SK-N-SH treated with all-trans-retinoic acid at 6 μM for 48 hours (cell line): ENCODE results near the gene CLOCK.

ENCODE experiments used
- ATAC-seq: fragments of 200-7000 bp; cut with Tn5 transposase; 3 replicates; pipeline ENCODE4 v1.9.1; 2020; ENCODE audit warnings: mild to moderate bottlenecking, moderate library complexity
- ARNTL ChIP-seq: fragments of 450-650 bp; formaldehyde crosslinking; IDR thresholded peaks from 2 replicates; pipeline ENCODE4 v1.5.0; 2020; ENCODE audit warnings: low read depth, mild to moderate bottlenecking, moderate library complexity, borderline replicate concordance
- BACH2 ChIP-seq: fragments of 250-450 bp; sonication (Bioruptor Pico); IDR thresholded peaks from 2 replicates; pipeline ENCODE4 v1.9.0; 2021; ENCODE audit warnings: mild to moderate bottlenecking, borderline replicate concordance
- CSDC2 ChIP-seq: fragments of 250-450 bp; sonication (Bioruptor Pico); IDR thresholded peaks from 2 replicates; pipeline ENCODE4 v1.5.0; 2020; ENCODE audit warnings: mild to moderate bottlenecking, moderate library complexity
- GLIS3 ChIP-seq: fragments of 250-450 bp; sonication (Bioruptor Pico); IDR thresholded peaks from 2 replicates; pipeline ENCODE4 v1.5.0; 2020; ENCODE audit warnings: mild to moderate bottlenecking, moderate library complexity
- OSR1 ChIP-seq: fragments of 250-450 bp; sonication (Bioruptor Pico); IDR thresholded peaks from 2 replicates; pipeline ENCODE4 v1.8.0; 2022; ENCODE audit warnings: moderate library complexity, mild to moderate bottlenecking, inconsistent platforms
- PPARA ChIP-seq: fragments of 250-450 bp; sonication (Bioruptor Pico); IDR thresholded peaks from 2 replicates; pipeline ENCODE4 v1.5.0; 2020; ENCODE audit warnings: mild to moderate bottlenecking, borderline replicate concordance
- RARB ChIP-seq: fragments of 250-450 bp; sonication (Bioruptor Pico); IDR thresholded peaks from 2 replicates; pipeline ENCODE4 v1.8.0; 2021; ENCODE audit warnings: mild to moderate bottlenecking, moderate library complexity
- SNAI2 ChIP-seq: fragments of 250-450 bp; sonication (Bioruptor Pico); IDR thresholded peaks from 2 replicates; pipeline ENCODE4 v1.5.0; 2020; ENCODE audit warnings: mild to moderate bottlenecking, moderate library complexity
- TCF4 ChIP-seq: fragments of 250-450 bp; sonication (Bioruptor Pico); IDR thresholded peaks from 2 replicates; pipeline ENCODE4 v1.8.0; 2021; ENCODE audit warnings: mild to moderate bottlenecking, moderate library complexity, borderline replicate concordance
- TOX ChIP-seq: fragments of 250-450 bp; sonication (Bioruptor Pico); IDR thresholded peaks from 2 replicates; pipeline ENCODE4 v1.8.0; 2021; ENCODE audit warnings: mild to moderate bottlenecking, moderate library complexity, borderline replicate concordance
- ZC3H10 ChIP-seq: fragments of 250-450 bp; sonication (Bioruptor Pico); IDR thresholded peaks from 2 replicates; pipeline ENCODE4 v1.5.1; 2021; ENCODE audit warnings: mild to moderate bottlenecking, moderate library complexity
- ZFP3 ChIP-seq: fragments of 250-450 bp; sonication (Bioruptor Pico); IDR thresholded peaks from 2 replicates; pipeline ENCODE4 v1.5.0; 2020; ENCODE audit warnings: mild to moderate bottlenecking, moderate library complexity
- ZFP30 ChIP-seq: fragments of 450-650 bp; formaldehyde crosslinking; IDR thresholded peaks from 2 replicates; pipeline ENCODE4 v1.5.0; 2022; ENCODE audit warnings: mild to moderate bottlenecking, moderate library complexity
- ZNF565 ChIP-seq: fragments of 450-650 bp; formaldehyde crosslinking; conservative IDR thresholded peaks from 2 replicates; pipeline ENCODE4 v1.5.0; 2020; ENCODE audit warnings: low read depth, mild to moderate bottlenecking, moderate library complexity
- ZNF70 ChIP-seq: fragments of 450-650 bp; formaldehyde crosslinking; IDR thresholded peaks from 2 replicates; pipeline ENCODE4 v1.5.0; 2020; ENCODE audit warnings: mild to moderate bottlenecking, moderate library complexity
- ZNF8 ChIP-seq: fragments of 450-650 bp; formaldehyde crosslinking; IDR thresholded peaks from 2 replicates; pipeline ENCODE4 v1.5.0; 2020; ENCODE audit warnings: mild to moderate bottlenecking, moderate library complexity
- TF ChIP-seq, protein P1 (sequence below): fragments of 250-450 bp; sonication (Bioruptor Pico); IDR thresholded peaks from 2 replicates; pipeline ENCODE4 v1.5.1; 2021; ENCODE audit warnings: mild to moderate bottlenecking, moderate library complexity
- TF ChIP-seq, protein P2 (sequence below): fragments of 250-450 bp; sonication (Bioruptor Pico); IDR thresholded peaks from 2 replicates; pipeline ENCODE4 v1.8.0; 2021; ENCODE audit warnings: low read depth, mild to moderate bottlenecking, moderate library complexity, borderline replicate concordance
- TF ChIP-seq, protein P3 (sequence below): fragments of 250-450 bp; sonication (Bioruptor Pico); IDR thresholded peaks from 2 replicates; pipeline ENCODE4 v1.5.0; 2020; ENCODE audit warnings: mild to moderate bottlenecking, moderate library complexity
- TF ChIP-seq, protein P4 (sequence below): fragments of 250-450 bp; sonication (Bioruptor Pico); IDR thresholded peaks from 2 replicates; pipeline ENCODE4 v1.5.1; 2020; ENCODE audit warnings: low read depth, mild to moderate bottlenecking, moderate library complexity
- TF ChIP-seq, protein P5 (sequence below): fragments of 250-450 bp; sonication (Bioruptor Pico); IDR thresholded peaks from 2 replicates; pipeline ENCODE4 v1.8.0; 2020; ENCODE audit warnings: mild to moderate bottlenecking, moderate library complexity, borderline replicate concordance

Gene CLOCK

DNA sequence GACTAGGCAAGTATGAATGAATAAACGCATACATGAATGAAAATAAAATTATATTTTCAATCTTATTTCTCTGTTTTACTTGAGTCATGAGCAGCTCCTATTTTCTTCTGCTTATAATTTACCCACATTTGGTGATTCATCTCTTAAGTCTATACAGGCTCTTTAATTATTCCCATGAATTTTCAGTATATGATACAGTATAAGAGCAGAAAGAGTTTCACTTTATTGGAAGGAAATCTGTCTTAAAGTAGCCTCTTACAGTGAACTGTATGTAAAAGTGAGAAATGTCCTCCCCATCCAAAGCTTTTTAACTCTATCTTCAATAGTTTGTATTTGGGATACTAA, 100.2 kb downstream of the CLOCK start:
- no peak for ATAC-seq
- no peak for TF ChIP-seq TOX
- TF ChIP-seq, protein P1, sequence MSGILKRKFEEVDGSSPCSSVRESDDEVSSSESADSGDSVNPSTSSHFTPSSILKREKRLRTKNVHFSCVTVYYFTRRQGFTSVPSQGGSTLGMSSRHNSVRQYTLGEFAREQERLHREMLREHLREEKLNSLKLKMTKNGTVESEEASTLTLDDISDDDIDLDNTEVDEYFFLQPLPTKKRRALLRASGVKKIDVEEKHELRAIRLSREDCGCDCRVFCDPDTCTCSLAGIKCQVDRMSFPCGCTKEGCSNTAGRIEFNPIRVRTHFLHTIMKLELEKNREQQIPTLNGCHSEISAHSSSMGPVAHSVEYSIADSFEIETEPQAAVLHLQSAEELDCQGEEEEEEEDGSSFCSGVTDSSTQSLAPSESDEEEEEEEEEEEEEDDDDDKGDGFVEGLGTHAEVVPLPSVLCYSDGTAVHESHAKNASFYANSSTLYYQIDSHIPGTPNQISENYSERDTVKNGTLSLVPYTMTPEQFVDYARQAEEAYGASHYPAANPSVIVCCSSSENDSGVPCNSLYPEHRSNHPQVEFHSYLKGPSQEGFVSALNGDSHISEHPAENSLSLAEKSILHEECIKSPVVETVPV = no peak
- no peak for TF ChIP-seq RARB (CRISPR knock-in tag)
- TF ChIP-seq GLIS3 (CRISPR knock-in tag) = no peak
- TF ChIP-seq, protein P2, sequence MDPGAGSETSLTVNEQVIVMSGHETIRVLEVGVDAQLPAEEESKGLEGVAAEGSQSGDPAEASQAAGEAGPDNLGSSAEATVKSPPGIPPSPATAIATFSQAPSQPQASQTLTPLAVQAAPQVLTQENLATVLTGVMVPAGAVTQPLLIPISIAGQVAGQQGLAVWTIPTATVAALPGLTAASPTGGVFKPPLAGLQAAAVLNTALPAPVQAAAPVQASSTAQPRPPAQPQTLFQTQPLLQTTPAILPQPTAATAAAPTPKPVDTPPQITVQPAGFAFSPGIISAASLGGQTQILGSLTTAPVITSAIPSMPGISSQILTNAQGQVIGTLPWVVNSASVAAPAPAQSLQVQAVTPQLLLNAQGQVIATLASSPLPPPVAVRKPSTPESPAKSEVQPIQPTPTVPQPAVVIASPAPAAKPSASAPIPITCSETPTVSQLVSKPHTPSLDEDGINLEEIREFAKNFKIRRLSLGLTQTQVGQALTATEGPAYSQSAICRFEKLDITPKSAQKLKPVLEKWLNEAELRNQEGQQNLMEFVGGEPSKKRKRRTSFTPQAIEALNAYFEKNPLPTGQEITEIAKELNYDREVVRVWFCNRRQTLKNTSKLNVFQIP (CRISPR knock-in tag) = no peak
- TF ChIP-seq, protein P3, sequence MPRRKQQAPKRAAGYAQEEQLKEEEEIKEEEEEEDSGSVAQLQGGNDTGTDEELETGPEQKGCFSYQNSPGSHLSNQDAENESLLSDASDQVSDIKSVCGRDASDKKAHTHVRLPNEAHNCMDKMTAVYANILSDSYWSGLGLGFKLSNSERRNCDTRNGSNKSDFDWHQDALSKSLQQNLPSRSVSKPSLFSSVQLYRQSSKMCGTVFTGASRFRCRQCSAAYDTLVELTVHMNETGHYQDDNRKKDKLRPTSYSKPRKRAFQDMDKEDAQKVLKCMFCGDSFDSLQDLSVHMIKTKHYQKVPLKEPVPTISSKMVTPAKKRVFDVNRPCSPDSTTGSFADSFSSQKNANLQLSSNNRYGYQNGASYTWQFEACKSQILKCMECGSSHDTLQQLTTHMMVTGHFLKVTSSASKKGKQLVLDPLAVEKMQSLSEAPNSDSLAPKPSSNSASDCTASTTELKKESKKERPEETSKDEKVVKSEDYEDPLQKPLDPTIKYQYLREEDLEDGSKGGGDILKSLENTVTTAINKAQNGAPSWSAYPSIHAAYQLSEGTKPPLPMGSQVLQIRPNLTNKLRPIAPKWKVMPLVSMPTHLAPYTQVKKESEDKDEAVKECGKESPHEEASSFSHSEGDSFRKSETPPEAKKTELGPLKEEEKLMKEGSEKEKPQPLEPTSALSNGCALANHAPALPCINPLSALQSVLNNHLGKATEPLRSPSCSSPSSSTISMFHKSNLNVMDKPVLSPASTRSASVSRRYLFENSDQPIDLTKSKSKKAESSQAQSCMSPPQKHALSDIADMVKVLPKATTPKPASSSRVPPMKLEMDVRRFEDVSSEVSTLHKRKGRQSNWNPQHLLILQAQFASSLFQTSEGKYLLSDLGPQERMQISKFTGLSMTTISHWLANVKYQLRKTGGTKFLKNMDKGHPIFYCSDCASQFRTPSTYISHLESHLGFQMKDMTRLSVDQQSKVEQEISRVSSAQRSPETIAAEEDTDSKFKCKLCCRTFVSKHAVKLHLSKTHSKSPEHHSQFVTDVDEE (CRISPR knock-in tag) = no peak
- no peak for TF ChIP-seq ZC3H10
- TF ChIP-seq, all 23 proteins: peak for 0

DNA sequence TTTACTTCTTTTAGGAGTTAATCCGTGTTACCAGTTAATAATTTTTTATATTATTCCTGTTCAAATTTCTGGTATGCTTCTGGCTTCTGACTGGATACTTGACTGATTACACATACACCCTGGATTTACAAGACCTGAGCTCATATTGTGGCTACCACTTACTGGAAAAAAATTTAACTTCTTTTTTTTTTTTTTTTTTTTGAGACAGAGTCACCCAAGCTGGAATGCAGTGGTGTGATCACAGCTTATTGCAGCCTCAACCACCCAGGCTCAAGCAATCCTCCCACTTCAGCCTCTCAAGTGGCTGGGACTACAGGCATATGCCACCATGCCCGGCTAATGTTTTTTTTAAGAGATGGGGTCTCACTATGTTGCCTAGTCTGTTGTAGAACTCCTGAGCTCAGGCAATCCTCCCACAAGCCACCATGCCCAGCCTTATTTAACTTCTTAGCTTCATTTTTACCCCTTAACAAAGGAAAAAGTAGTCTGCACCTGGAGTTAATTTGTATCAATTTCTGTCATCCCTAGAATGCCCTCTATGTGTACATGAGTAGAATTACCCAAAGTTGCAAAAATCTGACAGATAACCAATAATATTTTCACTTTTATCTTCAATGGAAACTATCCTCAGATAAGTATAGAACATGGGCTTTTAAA, 100.7 kb downstream of the CLOCK start:
- TF ChIP-seq BACH2 (CRISPR knock-in tag) = no peak
- no peak for TF ChIP-seq ZFP3 (CRISPR knock-in tag)
- TF ChIP-seq, protein P4, sequence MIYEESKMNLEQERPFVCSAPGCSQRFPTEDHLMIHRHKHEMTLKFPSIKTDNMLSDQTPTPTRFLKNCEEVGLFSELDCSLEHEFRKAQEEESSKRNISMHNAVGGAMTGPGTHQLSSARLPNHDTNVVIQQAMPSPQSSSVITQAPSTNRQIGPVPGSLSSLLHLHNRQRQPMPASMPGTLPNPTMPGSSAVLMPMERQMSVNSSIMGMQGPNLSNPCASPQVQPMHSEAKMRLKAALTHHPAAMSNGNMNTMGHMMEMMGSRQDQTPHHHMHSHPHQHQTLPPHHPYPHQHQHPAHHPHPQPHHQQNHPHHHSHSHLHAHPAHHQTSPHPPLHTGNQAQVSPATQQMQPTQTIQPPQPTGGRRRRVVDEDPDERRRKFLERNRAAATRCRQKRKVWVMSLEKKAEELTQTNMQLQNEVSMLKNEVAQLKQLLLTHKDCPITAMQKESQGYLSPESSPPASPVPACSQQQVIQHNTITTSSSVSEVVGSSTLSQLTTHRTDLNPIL (CRISPR knock-in tag) = no peak
- TF ChIP-seq PPARA = no peak
- TF ChIP-seq, protein P1 = no peak
- no peak for TF ChIP-seq ZNF70
- no peak for TF ChIP-seq TOX
- TF ChIP-seq, protein P5, sequence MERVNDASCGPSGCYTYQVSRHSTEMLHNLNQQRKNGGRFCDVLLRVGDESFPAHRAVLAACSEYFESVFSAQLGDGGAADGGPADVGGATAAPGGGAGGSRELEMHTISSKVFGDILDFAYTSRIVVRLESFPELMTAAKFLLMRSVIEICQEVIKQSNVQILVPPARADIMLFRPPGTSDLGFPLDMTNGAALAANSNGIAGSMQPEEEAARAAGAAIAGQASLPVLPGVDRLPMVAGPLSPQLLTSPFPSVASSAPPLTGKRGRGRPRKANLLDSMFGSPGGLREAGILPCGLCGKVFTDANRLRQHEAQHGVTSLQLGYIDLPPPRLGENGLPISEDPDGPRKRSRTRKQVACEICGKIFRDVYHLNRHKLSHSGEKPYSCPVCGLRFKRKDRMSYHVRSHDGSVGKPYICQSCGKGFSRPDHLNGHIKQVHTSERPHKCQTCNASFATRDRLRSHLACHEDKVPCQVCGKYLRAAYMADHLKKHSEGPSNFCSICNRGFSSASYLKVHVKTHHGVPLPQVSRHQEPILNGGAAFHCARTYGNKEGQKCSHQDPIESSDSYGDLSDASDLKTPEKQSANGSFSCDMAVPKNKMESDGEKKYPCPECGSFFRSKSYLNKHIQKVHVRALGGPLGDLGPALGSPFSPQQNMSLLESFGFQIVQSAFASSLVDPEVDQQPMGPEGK (CRISPR knock-in tag) = no peak
- TF ChIP-seq ZC3H10 = no peak
- no peak for TF ChIP-seq ZFP30 (CRISPR knock-in tag)
- no peak for TF ChIP-seq ZNF8 (CRISPR knock-in tag)
- TF ChIP-seq CSDC2 (CRISPR knock-in tag) = no peak
- TF ChIP-seq RARB (CRISPR knock-in tag) = no peak
- TF ChIP-seq OSR1 (CRISPR knock-in tag) = no peak
- no peak for TF ChIP-seq TCF4 (CRISPR knock-in tag)
- TF ChIP-seq, protein P2 (CRISPR knock-in tag) = no peak
- no peak for TF ChIP-seq ZNF565 (CRISPR knock-in tag)
- no peak for TF ChIP-seq ARNTL (CRISPR knock-in tag)
- TF ChIP-seq SNAI2 (CRISPR knock-in tag) = no peak
- no peak for TF ChIP-seq GLIS3 (CRISPR knock-in tag)

More for the DNA sequence above, 100.7 kb downstream of the CLOCK start:
- peak; percentile 73 for ATAC-seq
